OCI-LY1 (cell line): Measurements from ENCODE around the gene MYLK2.

Experiments
- CTCF ChIP-seq: fragments of 200-600 bp; sonication (generic), shearing (Covaris generic); IDR thresholded peaks from 2 replicates; pipeline ENCODE4 v1.5.1; 2017; ENCODE audit warnings: mild to moderate bottlenecking, antibody characterized with exemption, low read length, moderate library complexity, mixed read lengths
- EZH2 ChIP-seq: fragments of 200-600 bp; sonication (generic), shearing (Covaris generic); IDR thresholded peaks from 2 replicates; pipeline ENCODE4 v1.8.0; 2017; ENCODE audit warnings: borderline replicate concordance, mixed run types, mild to moderate bottlenecking, antibody characterized with exemption, low read length, moderate library complexity, mixed read lengths

- TF ChIP-seq EZH2: no peak
- TF ChIP-seq CTCF: no peak
These were observed 4.9 kb downstream of the MYLK2 start for GRCh38 chr20:31824125-31824485.
